Measurements from ENCODE around the gene ARHGAP15.

DNA sequence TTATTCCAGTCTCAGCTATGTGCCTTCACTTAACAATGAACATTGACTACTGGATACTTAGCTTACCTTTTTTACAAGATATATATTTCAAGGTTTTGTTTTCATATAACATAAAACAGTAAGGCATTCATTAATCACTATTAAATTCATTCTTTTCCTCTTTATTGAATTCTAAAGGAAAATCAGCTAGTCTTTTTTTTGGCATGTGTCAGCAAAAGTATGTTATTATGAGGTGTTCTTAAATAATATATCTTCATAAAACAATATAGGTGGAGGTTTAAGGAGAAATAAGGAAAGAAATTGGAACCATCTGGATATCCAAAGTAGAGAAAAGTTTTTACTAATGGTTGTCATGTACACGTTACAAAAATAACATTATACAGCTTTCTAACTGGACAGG, 472.6 kb downstream of the ARHGAP15 start:
- TF ChIP-seq POLR2A (IDR thresholded peaks at IDR 0.05) = no peak
- TF ChIP-seq CTCF (IDR thresholded peaks at IDR 0.05) = no peak
- TF ChIP-seq POLR2AphosphoS5 (IDR thresholded peaks at IDR 0.05) = no peak
- TF ChIP-seq EP300 (IDR thresholded peaks at IDR 0.05) = no peak

All from suprapubic skin (tissue), 4 donors.